ENCODE data around the gene RBM33. TPM values are rescaled to one million over a fixed set of nuclear protein-coding genes. Genes with fewer than 3 reads are reported as not detected.

Gene RBM33
- total and polyA plus RNA-seq, 2 donors from 2014 or later: 9.8 to 78.7 TPM

DNA sequence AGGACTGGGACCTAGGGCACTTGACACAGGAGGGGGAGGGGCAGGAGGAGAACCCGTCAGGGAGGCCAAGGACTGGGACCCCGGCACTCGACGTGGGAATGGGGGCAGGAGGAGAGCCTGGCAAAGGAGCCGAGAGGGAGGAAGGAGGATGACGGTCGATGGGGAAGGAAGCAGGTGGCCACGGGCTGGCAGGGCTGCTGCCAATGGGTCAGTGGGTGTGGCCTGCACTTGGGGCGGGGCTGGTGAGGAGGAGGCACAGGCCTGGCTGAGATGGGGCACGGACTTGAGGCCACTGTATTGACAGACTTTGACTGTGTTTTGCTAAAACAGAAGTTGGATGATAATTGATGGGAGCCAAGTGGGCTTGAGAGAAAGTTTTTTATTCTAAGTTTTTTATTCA is 68.9 kb downstream of the RBM33 start:
- Histone ChIP-seq H3K27me3 (ENCODE audit: control insufficient read depth, insufficient read depth, low read length) (no peaks in the 10 kb centered on the region), H3K4me1 (ENCODE audit: control insufficient read depth in 2 of 3, insufficient read depth in 2 of 3, low read depth in 1 of 3, low read length in 3 of 3) (peaks cover 0 to 15% (median 7%) of the 10 kb centered on the region in 3 donors), H3K9me3 (ENCODE audit: control insufficient read depth in 2 of 3, insufficient read depth in 1 of 3, low read length in 3 of 3) (no peaks in the 10 kb centered on the region), H3K9ac (ENCODE audit: low read length in 3 of 3) (no peak overlapping the region), H3K36me3 (ENCODE audit: control insufficient read depth in 2 of 3, insufficient read depth in 3 of 3, low read length in 3 of 3) (peaks cover 13 to 37% (median 15%) of the 10 kb centered on the region in 3 donors), H3K4me3 (ENCODE audit: low read length in 3 of 3) (no peak overlapping the region), H3K27ac (ENCODE audit: low read depth in 2 of 2, low read length in 2 of 2) (no peak overlapping the region)
- DNase-seq (no peak), FAIRE-seq (no peak)
- intact Hi-C loops (cut with DNase I): no loop called here
- TF ChIP-seq, protein P1, sequence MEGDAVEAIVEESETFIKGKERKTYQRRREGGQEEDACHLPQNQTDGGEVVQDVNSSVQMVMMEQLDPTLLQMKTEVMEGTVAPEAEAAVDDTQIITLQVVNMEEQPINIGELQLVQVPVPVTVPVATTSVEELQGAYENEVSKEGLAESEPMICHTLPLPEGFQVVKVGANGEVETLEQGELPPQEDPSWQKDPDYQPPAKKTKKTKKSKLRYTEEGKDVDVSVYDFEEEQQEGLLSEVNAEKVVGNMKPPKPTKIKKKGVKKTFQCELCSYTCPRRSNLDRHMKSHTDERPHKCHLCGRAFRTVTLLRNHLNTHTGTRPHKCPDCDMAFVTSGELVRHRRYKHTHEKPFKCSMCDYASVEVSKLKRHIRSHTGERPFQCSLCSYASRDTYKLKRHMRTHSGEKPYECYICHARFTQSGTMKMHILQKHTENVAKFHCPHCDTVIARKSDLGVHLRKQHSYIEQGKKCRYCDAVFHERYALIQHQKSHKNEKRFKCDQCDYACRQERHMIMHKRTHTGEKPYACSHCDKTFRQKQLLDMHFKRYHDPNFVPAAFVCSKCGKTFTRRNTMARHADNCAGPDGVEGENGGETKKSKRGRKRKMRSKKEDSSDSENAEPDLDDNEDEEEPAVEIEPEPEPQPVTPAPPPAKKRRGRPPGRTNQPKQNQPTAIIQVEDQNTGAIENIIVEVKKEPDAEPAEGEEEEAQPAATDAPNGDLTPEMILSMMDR (IDR thresholded peaks at IDR 0.05; ENCODE audit: borderline replicate concordance, extremely low read depth, insufficient read depth): no peak

DNA sequence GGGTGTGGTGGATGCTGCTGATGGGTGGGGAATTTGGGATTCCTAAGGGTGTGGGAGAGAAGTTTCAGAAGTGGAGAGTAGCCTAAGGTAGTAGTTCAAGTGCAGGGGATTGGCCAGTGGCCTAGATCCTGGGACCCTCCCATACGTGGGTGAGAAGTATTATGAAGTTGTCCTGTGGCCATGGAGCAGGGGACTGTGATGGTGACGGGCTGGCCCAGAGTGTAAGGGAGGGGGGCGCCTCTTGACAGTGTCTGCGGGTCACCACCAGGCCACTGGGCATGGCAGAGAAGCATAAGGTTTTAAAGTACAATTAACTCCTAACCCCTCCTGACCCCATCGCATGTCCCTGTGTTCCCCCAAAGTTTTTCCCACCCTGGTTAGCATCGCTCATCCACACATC is 70.2 kb downstream of the RBM33 start:
- H3K27ac ChIP-seq (ENCODE audit: low read depth in 2 of 2, low read length in 2 of 2): no peak overlapping the region
- TF ChIP-seq, protein P1 (IDR thresholded peaks at IDR 0.05; ENCODE audit: borderline replicate concordance, extremely low read depth, insufficient read depth): no peak
- DNase-seq (no peak), FAIRE-seq (no peak)
- H3K36me3 ChIP-seq (ENCODE audit: control insufficient read depth in 2 of 3, insufficient read depth in 3 of 3, low read length in 3 of 3): peaks cover 10 to 32% (median 12%) of the 10 kb centered on the region in 3 donors
- H3K4me3 ChIP-seq (ENCODE audit: low read length in 3 of 3): no peak overlapping the region
- peaks cover 0 to 9% (median 7%) of the 10 kb centered on the region in 3 donors for H3K4me1 ChIP-seq (ENCODE audit: control insufficient read depth in 2 of 3, insufficient read depth in 2 of 3, low read depth in 1 of 3, low read length in 3 of 3)
- no peaks in the 10 kb centered on the region for H3K9me3 ChIP-seq (ENCODE audit: control insufficient read depth in 2 of 3, insufficient read depth in 1 of 3, low read length in 3 of 3)
- intact Hi-C loops (cut with DNase I): no loop called here
- H3K27me3 ChIP-seq (ENCODE audit: control insufficient read depth, insufficient read depth, low read length): no peaks in the 10 kb centered on the region
- H3K9ac ChIP-seq (ENCODE audit: low read length in 3 of 3): no peak overlapping the region

DNA sequence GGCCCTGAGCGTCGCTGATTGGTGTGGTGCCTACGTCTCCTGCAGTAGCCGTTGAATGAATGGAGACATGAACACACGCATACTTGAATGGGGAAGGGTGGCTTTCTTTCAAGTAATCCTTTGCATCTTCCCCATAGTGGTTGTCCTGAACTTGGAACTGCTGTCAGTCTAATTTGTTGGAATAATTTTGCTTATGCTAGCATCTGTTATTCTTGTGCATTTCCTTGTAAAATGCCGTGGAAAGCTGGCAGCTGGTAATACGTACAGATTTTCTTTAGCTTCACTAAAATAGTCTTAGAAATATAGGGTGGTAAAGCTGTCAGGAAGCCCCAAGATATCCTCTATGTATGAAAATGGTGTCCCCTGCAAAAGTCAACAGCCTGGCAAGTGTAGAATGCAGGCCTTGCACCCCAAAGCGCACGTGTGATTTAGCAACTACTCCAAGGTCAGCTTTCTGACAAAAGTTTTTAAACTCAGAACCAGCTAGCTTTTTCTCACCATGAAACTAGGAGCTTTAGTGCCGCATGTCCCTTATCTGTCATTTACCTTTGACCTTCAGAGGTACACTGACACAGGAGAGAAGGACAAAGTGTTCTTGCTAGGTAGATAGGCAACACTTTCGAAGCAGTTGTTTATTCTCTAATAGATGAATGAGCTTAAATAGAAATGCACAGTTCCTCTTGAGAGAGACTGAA is 70.8 kb downstream of the RBM33 start:
- TF ChIP-seq, protein P1 (IDR thresholded peaks at IDR 0.05; ENCODE audit: borderline replicate concordance, extremely low read depth, insufficient read depth): no peak
- Histone ChIP-seq H3K36me3 (ENCODE audit: control insufficient read depth in 2 of 3, insufficient read depth in 3 of 3, low read length in 3 of 3) (peaks cover 10 to 32% (median 11%) of the 10 kb centered on the region in 3 donors), H3K27ac (ENCODE audit: low read depth in 2 of 2, low read length in 2 of 2) (no peak overlapping the region), H3K9ac (ENCODE audit: low read length in 3 of 3) (no peak overlapping the region), H3K27me3 (ENCODE audit: control insufficient read depth, insufficient read depth, low read length) (no peaks in the 10 kb centered on the region), H3K4me3 (ENCODE audit: low read length in 3 of 3) (no peak overlapping the region), H3K9me3 (ENCODE audit: control insufficient read depth in 2 of 3, insufficient read depth in 1 of 3, low read length in 3 of 3) (no peaks in the 10 kb centered on the region), H3K4me1 (ENCODE audit: control insufficient read depth in 2 of 3, insufficient read depth in 2 of 3, low read depth in 1 of 3, low read length in 3 of 3) (peaks cover 0 to 7% (median 3%) of the 10 kb centered on the region in 3 donors)
- intact Hi-C loops (cut with DNase I): no loop called here
- FAIRE-seq: no peak
- DNase-seq: no peak
